T-cell (primary cell): ENCODE results near the gene VARS2. TPM values are rescaled to one million over a fixed set of nuclear protein-coding genes. Genes with fewer than 3 reads are reported as not detected.
"Not testable (repeated sequence)": the region's sequence is repeated elsewhere in the genome, so short reads cannot be mapped to it uniquely, and the experiment has no call there.

Source experiments
- ATAC-seq, 4 experiments: fragments of 200-7000 bp in 3 of 4; fragments of 150-1000 bp in 1 of 4; cut with Tn5 transposase; replicated peaks in 1 of 4; 1 replicate in 3 of 4; 2 replicates in 1 of 4; pipeline ENCODE4 v1.10.0; 2021; ENCODE audit warnings: moderate library complexity in 3 of 4, mild to moderate bottlenecking in 2 of 4, moderate number of reproducible peaks in 1 of 4
- CTCF ChIA-PET, 2 donors: fragments of 300-600 bp; sonication (Branson Sonifier 250); formaldehyde crosslinking; loops; one replicate each; lab custom pipeline; 2022; ENCODE audit warnings: antibody characterized with exemption in 2 of 2; lab: Charles Lee
- POLR2A ChIA-PET, 2 donors: fragments of 300-600 bp; sonication (Branson Sonifier 250); formaldehyde crosslinking; loops; one replicate each; lab custom pipeline; 2022; ENCODE audit warnings: antibody characterized with exemption in 2 of 2; lab: Charles Lee
- DNase-seq, 35 experiments: peaks; one replicate each; pipeline versions ENCODE4 v3.0.0 to v3.0.0-alpha.2; 2013 to 2023
- H3K27ac ChIP-seq: one replicate; pipeline ENCODE4 v1.5.1; 2013; ENCODE audit warnings: low read length
- H3K27me3 ChIP-seq, 2 experiments: replicated peaks in 1 of 2; 1 replicate in 1 of 2; 2 replicates in 1 of 2; pipeline versions ENCODE4 v1.6.1 to v1.7.0; 2013; ENCODE audit warnings: low read length in 1 of 2, mixed read lengths in 1 of 2; ENCODE audit not compliant: control insufficient read depth in 2 of 2, insufficient read depth in 2 of 2; ENCODE audit errors: extremely low read depth in 1 of 2
- H3K36me3 ChIP-seq, 2 donors: 1 replicate in 1 of 2; 2 replicates in 1 of 2; pipeline versions ENCODE4 v1.6.1 to v1.7.0; 2013; ENCODE audit warnings: low read length in 1 of 2; ENCODE audit not compliant: control insufficient read depth in 2 of 2, insufficient read depth in 1 of 2; ENCODE audit errors: extremely low read depth in 1 of 2
- H3K4me1 ChIP-seq, 2 experiments: 1 replicate in 1 of 2; 2 replicates in 1 of 2; pipeline versions ENCODE4 v1.6.1 to v1.7.0; 2013; ENCODE audit warnings: low read length in 2 of 2, mixed read lengths in 1 of 2; ENCODE audit not compliant: insufficient read depth in 2 of 2, control insufficient read depth in 1 of 2; ENCODE audit errors: extremely low read depth in 1 of 2
- H3K4me3 ChIP-seq, 2 donors: 1 replicate in 1 of 2; 2 replicates in 1 of 2; pipeline versions ENCODE4 v1.5.1 to v1.7.0; 2013; ENCODE audit warnings: mild to moderate bottlenecking in 2 of 2, low read length in 1 of 2, moderate library complexity in 1 of 2; ENCODE audit not compliant: control insufficient read depth in 1 of 2; ENCODE audit errors: extremely low read depth in 1 of 2
- H3K9me3 ChIP-seq: 2 replicates; pipeline ENCODE4 v1.7.0; 2013
- H3K27ac Mint-ChIP-seq, 2 donors: one replicate each; pipeline ENCODE4 v1.8.0; 2020 to 2021; ENCODE audit warnings: mild to moderate bottlenecking in 2 of 2, mixed read lengths in 2 of 2
- H3K27me3 Mint-ChIP-seq, 2 donors: one replicate each; pipeline ENCODE4 v1.8.0; 2021 to 2022; ENCODE audit warnings: mixed read lengths in 2 of 2
- H3K36me3 Mint-ChIP-seq: one replicate; pipeline ENCODE4 v1.8.0; 2021; ENCODE audit warnings: mixed read lengths
- H3K4me1 Mint-ChIP-seq, 3 donors: one replicate each; pipeline ENCODE4 v1.8.0; 2020 to 2022; ENCODE audit warnings: mixed read lengths in 3 of 3, mild to moderate bottlenecking in 1 of 3
- H3K4me3 Mint-ChIP-seq, 3 donors: one replicate each; pipeline ENCODE4 v1.8.0; 2020 to 2022; ENCODE audit warnings: mild to moderate bottlenecking in 3 of 3, mixed read lengths in 3 of 3, moderate library complexity in 3 of 3
- H3K9me3 Mint-ChIP-seq, 3 donors: one replicate each; pipeline ENCODE4 v1.8.0; 2020 to 2022; ENCODE audit warnings: mixed read lengths in 3 of 3
- WGBS: methylation state at CpG from one replicate; pipeline ENCODE4 v1.1.5; 2013; ENCODE audit warnings: missing lambda C conversion rate; ENCODE audit not compliant: insufficient coverage; 5-methylcytosine and 5-hydroxymethylcytosine counted together
- total RNA-seq, 35 experiments: library from RNA in 6 of 35; stranded (reverse) in 6 of 35; fragments of 120-200 nt in 1 of 35; gene quantifications; one replicate each; pipeline versions ENCODE4 v1.2.1 to v1.2.4 and lab custom pipeline; 2013 to 2026

VARS2 gene
- total RNA-seq, 5 donors from 2014 or later (not counting 1 experiment from before 2014, with no cell fraction given) = 25.1 to 55.2 (median 40.9) TPM

GRCh38 chr6:30896541-30896940, 17.5 kb upstream of the VARS2 start:
- Mint-ChIP-seq H3K9me3 (no peaks in the 10 kb centered on the region), H3K36me3 (peaks cover 22% of the 10 kb centered on the region), H3K4me1 (no peaks in the 10 kb centered on the region), H3K4me3 (no peak overlapping the region), H3K27ac (no peak overlapping the region), H3K27me3 (no peaks in the 10 kb centered on the region)
- Histone ChIP-seq H3K9me3 (no peaks in the 10 kb centered on the region), H3K27ac (no peak overlapping the region), H3K4me3 (no peak overlapping the region), H3K27me3 (peaks cover 0 to 3% of the 10 kb centered on the region in 2 experiments), H3K36me3 (peaks cover 15 to 21% of the 10 kb centered on the region in 2 donors), H3K4me1 (no peaks in the 10 kb centered on the region)
- no peak for DNase-seq
- WGBS = 91% methylated on average over 9 of the region's 13 CpGs
- POLR2A ChIA-PET = no interaction called here
- no peak for ATAC-seq
- CTCF ChIA-PET = no interaction called here

GRCh38 chr6:30897882-30898281, 16.2 kb upstream of the VARS2 start:
- H3K9me3 Mint-ChIP-seq = no peaks in the 10 kb centered on the region
- H3K27ac Mint-ChIP-seq = no peak overlapping the region
- POLR2A ChIA-PET = no interaction called here
- Histone ChIP-seq H3K27me3 (peaks cover 0 to 3% of the 10 kb centered on the region in 2 experiments), H3K9me3 (no peaks in the 10 kb centered on the region), H3K27ac (no peak overlapping the region), H3K4me1 (no peaks in the 10 kb centered on the region), H3K4me3 (no peak overlapping the region), H3K36me3 (peaks cover 10 to 21% of the 10 kb centered on the region in 2 donors)
- WGBS = 95% methylated on average over 16 of the region's 16 CpGs
- peaks cover 17% of the 10 kb centered on the region for H3K36me3 Mint-ChIP-seq
- no peak overlapping the region for H3K4me3 Mint-ChIP-seq
- ATAC-seq (no peak), DNase-seq (no peak)
- CTCF ChIA-PET = no interaction called here
- no peaks in the 10 kb centered on the region for H3K27me3 Mint-ChIP-seq
- peaks cover 0 to 5% (median 0%) of the 10 kb centered on the region in 3 donors for H3K4me1 Mint-ChIP-seq

GRCh38 chr6:30898750-30899360, 15.2 kb upstream of the VARS2 start:
- Mint-ChIP-seq H3K4me1 (peaks cover 0 to 5% (median 0%) of the 10 kb centered on the region in 3 donors), H3K27me3 (no peaks in the 10 kb centered on the region), H3K27ac (no peak overlapping the region), H3K9me3 (no peaks in the 10 kb centered on the region), H3K36me3 (peaks cover 17% of the 10 kb centered on the region), H3K4me3 (no peak overlapping the region)
- ATAC-seq (no peak), DNase-seq (no peak)
- CTCF ChIA-PET = no interaction called here
- no peaks in the 10 kb centered on the region for H3K4me1 ChIP-seq
- H3K27me3 ChIP-seq = no peaks in the 10 kb centered on the region
- peaks cover 10 to 16% of the 10 kb centered on the region in 2 donors for H3K36me3 ChIP-seq
- H3K9me3 ChIP-seq = no peaks in the 10 kb centered on the region
- 96% methylated on average over 20 of the region's 23 CpGs for WGBS
- no peak overlapping the region for H3K27ac ChIP-seq
- POLR2A ChIA-PET = interaction anchor here in 1 of 2 donors (0.6 kb wide), 2 partner anchors 49 to 456 kb away, joined by 3 to 5 read pairs; no protein-coding TSS in a partner anchor
- H3K4me3 ChIP-seq = no peak overlapping the region

GRCh38 chr6:30900863-30901417, 13.1 kb upstream of the VARS2 start:
- ATAC-seq (no peak), DNase-seq (no peak)
- H3K4me3 ChIP-seq = no peak overlapping the region
- H3K27ac Mint-ChIP-seq = no peak overlapping the region
- H3K4me3 Mint-ChIP-seq = no peak overlapping the region
- no peaks in the 10 kb centered on the region for H3K27me3 Mint-ChIP-seq
- WGBS = no CpG with 5 or more reads among the region's 1 CpG
- no peaks in the 10 kb centered on the region for H3K9me3 Mint-ChIP-seq
- peaks cover 0 to 5% (median 0%) of the 10 kb centered on the region in 3 donors for H3K4me1 Mint-ChIP-seq
- POLR2A ChIA-PET = no interaction called here
- no peaks in the 10 kb centered on the region for H3K4me1 ChIP-seq
- no peaks in the 10 kb centered on the region for H3K9me3 ChIP-seq
- peaks cover 11% of the 10 kb centered on the region for H3K36me3 Mint-ChIP-seq
- H3K27me3 ChIP-seq = no peaks in the 10 kb centered on the region
- CTCF ChIA-PET = interaction anchor here in 1 of 2 donors (0.5 kb wide), 1 partner anchor 1967 kb away, joined by 4 read pairs; no protein-coding TSS in a partner anchor
- peaks cover 6 to 10% of the 10 kb centered on the region in 2 donors for H3K36me3 ChIP-seq
- no peak overlapping the region for H3K27ac ChIP-seq

GRCh38 chr6:30901436-30901835, 12.6 kb upstream of the VARS2 start:
- CTCF ChIA-PET = interaction anchor here in 1 of 2 donors (0.5 kb wide), 1 partner anchor 1967 kb away, joined by 4 read pairs; no protein-coding TSS in a partner anchor
- Histone ChIP-seq H3K27me3 (no peaks in the 10 kb centered on the region), H3K36me3 (peaks cover 6 to 10% of the 10 kb centered on the region in 2 donors), H3K4me1 (no peaks in the 10 kb centered on the region), H3K9me3 (no peaks in the 10 kb centered on the region), H3K27ac (no peak overlapping the region), H3K4me3 (no peak overlapping the region)
- no peak for ATAC-seq
- no peaks in the 10 kb centered on the region for H3K9me3 Mint-ChIP-seq
- H3K4me3 Mint-ChIP-seq = no peak overlapping the region
- POLR2A ChIA-PET = interaction anchor here in 1 of 2 donors (0.6 kb wide), 1 partner anchor 12 kb away, joined by 5 read pairs; no protein-coding TSS in a partner anchor
- H3K36me3 Mint-ChIP-seq = peaks cover 11% of the 10 kb centered on the region
- DNase-seq = no peak
- H3K27me3 Mint-ChIP-seq = no peaks in the 10 kb centered on the region
- peaks cover 0 to 5% (median 0%) of the 10 kb centered on the region in 3 donors for H3K4me1 Mint-ChIP-seq
- no peak overlapping the region for H3K27ac Mint-ChIP-seq

GRCh38 chr6:30902196-30902595, 11.8 kb upstream of the VARS2 start:
- H3K27me3 Mint-ChIP-seq, DNase-seq, H3K27ac ChIP-seq, H3K4me3 ChIP-seq, H3K9me3 ChIP-seq, H3K4me1 ChIP-seq, H3K4me3 Mint-ChIP-seq, H3K36me3 ChIP-seq, ATAC-seq, CTCF ChIA-PET, POLR2A ChIA-PET, H3K9me3 Mint-ChIP-seq, H3K27ac Mint-ChIP-seq, H3K4me1 Mint-ChIP-seq, H3K27me3 ChIP-seq: not testable (repeated sequence)
- WGBS = 88% methylated on average over 7 of the region's 9 CpGs
- H3K36me3 Mint-ChIP-seq = peaks cover 11% of the 10 kb centered on the region
